Fibroblast of villous mesenchyme (primary cell): ENCODE data around the gene BHLHE41. TPM values are rescaled to one million over a fixed set of nuclear protein-coding genes. Genes with fewer than 3 reads are reported as not detected.

Source experiments
- DNase-seq: peaks from one replicate; pipeline ENCODE4 v3.0.0-alpha.2; 2010; ENCODE audit warnings: low read depth
- H3K4me3 ChIP-seq: 2 replicates; pipeline ENCODE4 v1.5.1; 2011; ENCODE audit warnings: low read depth, mild to moderate bottlenecking, low read length
- total RNA-seq: library from RNA; depleted of rRNA; stranded (reverse); fragments of >200 nt; gene quantifications from 2 replicates; pipeline ENCODE4 v1.2.3, GENCODE V29; 2012
- TF ChIP-seq, protein P1 (sequence below): IDR thresholded peaks from 2 replicates; pipeline ENCODE4 v1.5.1; 2012; ENCODE audit warnings: low read depth, mild to moderate bottlenecking, low read length; ENCODE audit not compliant: insufficient read depth

Gene BHLHE41
- total RNA-seq, 1 donor = 8.2 TPM

GRCh38 chr12:26127404-26127803, 2.6 kb upstream of the BHLHE41 start:
- DNase-seq = no peak
- H3K4me3 ChIP-seq = no peak overlapping the region
- TF ChIP-seq, protein P1, sequence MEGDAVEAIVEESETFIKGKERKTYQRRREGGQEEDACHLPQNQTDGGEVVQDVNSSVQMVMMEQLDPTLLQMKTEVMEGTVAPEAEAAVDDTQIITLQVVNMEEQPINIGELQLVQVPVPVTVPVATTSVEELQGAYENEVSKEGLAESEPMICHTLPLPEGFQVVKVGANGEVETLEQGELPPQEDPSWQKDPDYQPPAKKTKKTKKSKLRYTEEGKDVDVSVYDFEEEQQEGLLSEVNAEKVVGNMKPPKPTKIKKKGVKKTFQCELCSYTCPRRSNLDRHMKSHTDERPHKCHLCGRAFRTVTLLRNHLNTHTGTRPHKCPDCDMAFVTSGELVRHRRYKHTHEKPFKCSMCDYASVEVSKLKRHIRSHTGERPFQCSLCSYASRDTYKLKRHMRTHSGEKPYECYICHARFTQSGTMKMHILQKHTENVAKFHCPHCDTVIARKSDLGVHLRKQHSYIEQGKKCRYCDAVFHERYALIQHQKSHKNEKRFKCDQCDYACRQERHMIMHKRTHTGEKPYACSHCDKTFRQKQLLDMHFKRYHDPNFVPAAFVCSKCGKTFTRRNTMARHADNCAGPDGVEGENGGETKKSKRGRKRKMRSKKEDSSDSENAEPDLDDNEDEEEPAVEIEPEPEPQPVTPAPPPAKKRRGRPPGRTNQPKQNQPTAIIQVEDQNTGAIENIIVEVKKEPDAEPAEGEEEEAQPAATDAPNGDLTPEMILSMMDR = no peak

- H3K4me3 ChIP-seq = peak overlapping the region; percentile 54
- DNase-seq = peak; percentile 81
- TF ChIP-seq, protein P1 = no peak
Observed at GRCh38 chr12:26126340-26127284, 1.8 kb upstream of the BHLHE41 start.

- peak; percentile 66 for DNase-seq
- peak overlapping the region; percentile 54 for H3K4me3 ChIP-seq
- TF ChIP-seq, protein P1 = no peak
Observed at GRCh38 chr12:26125400-26126339, 833 bp upstream of the BHLHE41 start.

DNA sequence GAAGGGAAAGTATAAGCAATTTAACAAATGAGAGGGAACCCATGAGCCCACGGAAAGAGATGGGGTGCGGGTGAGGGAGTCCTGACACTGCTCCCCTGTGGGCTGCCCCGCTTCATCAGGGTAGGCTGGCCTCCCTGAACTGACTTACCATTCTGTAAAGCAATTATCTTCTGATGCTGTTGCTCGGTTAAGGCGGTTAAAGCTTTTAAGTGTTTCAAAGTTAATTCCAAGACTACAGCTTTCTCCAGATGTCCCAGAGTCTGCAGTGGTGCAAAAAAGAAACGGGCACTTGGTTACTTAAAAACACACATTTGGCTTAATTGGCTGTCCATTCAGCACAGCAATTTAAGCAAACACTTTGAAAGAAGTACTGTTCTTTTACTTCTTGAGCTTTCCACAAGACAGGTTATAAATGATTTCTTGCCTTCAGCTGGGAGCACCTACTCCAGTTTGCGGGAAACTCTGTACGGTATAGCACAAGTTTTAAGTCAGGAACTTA, 1.3 kb downstream of the BHLHE41 start:
- H3K4me3 ChIP-seq = peak overlapping the region; percentile 56
- TF ChIP-seq, protein P1 = no peak
- DNase-seq = peak; percentile 39

GRCh38 chr12:26122681-26123481, 2.0 kb downstream of the BHLHE41 start:
- TF ChIP-seq, protein P1 = no peak
- H3K4me3 ChIP-seq = peak overlapping the region; percentile 56
- DNase-seq = peak; percentile 65
